Kidney (tissue), 14 donors: ENCODE data around the gene FAM118A. TPM values are rescaled to one million over a fixed set of nuclear protein-coding genes. Genes with fewer than 3 reads are reported as not detected.

Experiments used
- DNase-seq, 5 donors: peaks; one replicate each; pipeline ENCODE4 v3.0.0-alpha.2; 2013 to 2020
- FAIRE-seq: peaks from 2 replicates; lab custom pipeline; 2012; peaks lifted over from hg19 to GRCh38; lab: Jason Lieb, UNC
- H3K27ac ChIP-seq, 2 donors: one replicate each; pipeline ENCODE4 v1.7.0; 2013; ENCODE audit warnings: low read depth in 2 of 2, low read length in 2 of 2, inconsistent platforms in 1 of 2
- H3K27me3 ChIP-seq: one replicate; pipeline ENCODE4 v1.7.1; 2013; ENCODE audit warnings: low read length, inconsistent platforms; ENCODE audit not compliant: control insufficient read depth, insufficient read depth
- H3K36me3 ChIP-seq, 3 donors: one replicate each; pipeline versions ENCODE4 v1.7.0 to v1.7.1; 2013; ENCODE audit warnings: low read length in 3 of 3, control low read depth in 1 of 3, inconsistent platforms in 1 of 3; ENCODE audit not compliant: insufficient read depth in 3 of 3, control insufficient read depth in 2 of 3
- H3K4me1 ChIP-seq, 3 donors: one replicate each; pipeline versions ENCODE4 v1.7.0 to v1.7.1; 2013; ENCODE audit warnings: low read length in 3 of 3, inconsistent platforms in 1 of 3, low read depth in 1 of 3; ENCODE audit not compliant: control insufficient read depth in 2 of 3, insufficient read depth in 2 of 3
- H3K4me3 ChIP-seq, 3 donors: one replicate each; pipeline versions ENCODE4 v1.7.0 to v1.8.1; 2013; ENCODE audit warnings: low read length in 3 of 3, control low read depth in 1 of 3, inconsistent platforms in 1 of 3
- H3K9ac ChIP-seq, 3 donors: one replicate each; pipeline versions ENCODE4 v1.7.0 to v1.7.1; 2013; ENCODE audit warnings: low read length in 3 of 3, control low read depth in 1 of 3, inconsistent platforms in 1 of 3
- H3K9me3 ChIP-seq, 3 donors: one replicate each; pipeline versions ENCODE4 v1.7.0 to v1.7.1; 2013; ENCODE audit warnings: low read length in 3 of 3, control low read depth in 1 of 3, inconsistent platforms in 1 of 3; ENCODE audit not compliant: control insufficient read depth in 2 of 3, insufficient read depth in 1 of 3
- intact Hi-C: fragments of 100-400 bp; cut with DNase I; formaldehyde crosslinking; loops from one replicate; pipeline ENCODE4 v1.11.1; 2022
- polyA plus RNA-seq: library from polyadenylated mRNA; stranded (reverse); fragments of 350-450 nt; fragmentation: Illumina TruSeq; extraction: RNeasy Lipid Tissue Mini Kit (QIAGEN cat#74804); gene quantifications from one replicate; pipeline ENCODE4 v1.2.3, GENCODE V29; 2014; ENCODE audit warnings: low read depth, low replicate concordance; ENCODE audit not compliant: insufficient read depth
- total RNA-seq: library from RNA; stranded (reverse); fragmentation: NEBNext Ultra II Directional; extraction: Animal tissue kit (Norgen Biotek cat#: 25700); gene quantifications from one replicate; pipeline ENCODE4 v1.2.1, GENCODE V29; 2021
- TF ChIP-seq, protein P1 (sequence below): IDR thresholded peaks from 3 replicates; pipeline ENCODE4 v1.5.1; 2012; ENCODE audit warnings: mild to moderate bottlenecking, moderate library complexity, borderline replicate concordance; ENCODE audit not compliant: insufficient read depth; ENCODE audit errors: extremely low read depth
- donor health status: control.
- donor health status: control.
- donor health status: control.
- donor health status: control.
- donor health status: control.
- donor health status: DM: yes; HTN: yes; CAD: no.
- donor health status: Normal renal cell carcinoma (clear cell type).

Gene FAM118A
- total and polyA plus RNA-seq, 2 donors from 2014 or later, result 5.7 to 13.0 TPM

DNA sequence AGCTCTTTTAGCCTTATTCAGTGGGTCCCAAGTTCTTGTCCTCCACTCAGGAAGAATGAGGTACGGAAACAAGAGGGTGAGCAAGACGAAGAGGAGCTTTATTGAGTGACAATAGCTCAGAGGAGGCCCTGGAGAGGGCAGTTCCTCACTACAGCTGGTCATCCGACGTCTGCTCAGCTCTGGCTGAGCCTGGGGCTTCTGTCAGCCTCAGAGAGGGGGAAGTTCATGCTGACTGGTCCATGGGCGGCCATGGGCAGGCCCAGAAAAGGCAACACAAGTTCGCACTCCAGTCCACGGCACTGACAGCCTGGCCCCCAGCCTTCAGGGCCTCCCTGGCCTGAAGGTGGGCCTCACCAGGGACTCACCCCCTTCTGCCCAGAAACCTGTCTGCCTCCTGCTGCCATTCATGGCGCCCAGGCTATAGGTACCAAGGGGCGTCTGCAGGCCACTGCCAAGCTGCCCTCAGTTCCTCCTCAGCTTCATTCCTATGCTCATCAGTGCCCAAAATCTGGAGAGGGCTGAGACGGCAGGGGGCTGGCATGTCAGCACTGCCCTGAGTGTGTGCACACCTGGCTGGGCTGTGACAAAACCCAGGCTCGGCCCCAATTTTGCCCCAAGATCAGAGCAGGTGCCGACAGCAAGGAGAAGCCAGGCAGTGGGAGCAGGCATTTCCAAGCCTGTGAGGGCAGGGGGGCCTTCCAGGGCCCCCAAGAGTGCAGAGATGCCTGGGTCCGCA is 47.4 kb upstream of the FAM118A start:
- Histone ChIP-seq H3K9me3 (no peaks in the 10 kb centered on the region), H3K4me1 (peaks cover 0 to 12% (median 8%) of the 10 kb centered on the region in 3 donors), H3K27ac (no peak overlapping the region), H3K27me3 (no peaks in the 10 kb centered on the region), H3K36me3 (no peaks in the 10 kb centered on the region), H3K9ac (no peak overlapping the region), H3K4me3 (no peak overlapping the region)
- TF ChIP-seq, protein P1, sequence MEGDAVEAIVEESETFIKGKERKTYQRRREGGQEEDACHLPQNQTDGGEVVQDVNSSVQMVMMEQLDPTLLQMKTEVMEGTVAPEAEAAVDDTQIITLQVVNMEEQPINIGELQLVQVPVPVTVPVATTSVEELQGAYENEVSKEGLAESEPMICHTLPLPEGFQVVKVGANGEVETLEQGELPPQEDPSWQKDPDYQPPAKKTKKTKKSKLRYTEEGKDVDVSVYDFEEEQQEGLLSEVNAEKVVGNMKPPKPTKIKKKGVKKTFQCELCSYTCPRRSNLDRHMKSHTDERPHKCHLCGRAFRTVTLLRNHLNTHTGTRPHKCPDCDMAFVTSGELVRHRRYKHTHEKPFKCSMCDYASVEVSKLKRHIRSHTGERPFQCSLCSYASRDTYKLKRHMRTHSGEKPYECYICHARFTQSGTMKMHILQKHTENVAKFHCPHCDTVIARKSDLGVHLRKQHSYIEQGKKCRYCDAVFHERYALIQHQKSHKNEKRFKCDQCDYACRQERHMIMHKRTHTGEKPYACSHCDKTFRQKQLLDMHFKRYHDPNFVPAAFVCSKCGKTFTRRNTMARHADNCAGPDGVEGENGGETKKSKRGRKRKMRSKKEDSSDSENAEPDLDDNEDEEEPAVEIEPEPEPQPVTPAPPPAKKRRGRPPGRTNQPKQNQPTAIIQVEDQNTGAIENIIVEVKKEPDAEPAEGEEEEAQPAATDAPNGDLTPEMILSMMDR, result no peak
- intact Hi-C loops, result no loop called here
- no peak for FAIRE-seq
- no peak for DNase-seq

DNA sequence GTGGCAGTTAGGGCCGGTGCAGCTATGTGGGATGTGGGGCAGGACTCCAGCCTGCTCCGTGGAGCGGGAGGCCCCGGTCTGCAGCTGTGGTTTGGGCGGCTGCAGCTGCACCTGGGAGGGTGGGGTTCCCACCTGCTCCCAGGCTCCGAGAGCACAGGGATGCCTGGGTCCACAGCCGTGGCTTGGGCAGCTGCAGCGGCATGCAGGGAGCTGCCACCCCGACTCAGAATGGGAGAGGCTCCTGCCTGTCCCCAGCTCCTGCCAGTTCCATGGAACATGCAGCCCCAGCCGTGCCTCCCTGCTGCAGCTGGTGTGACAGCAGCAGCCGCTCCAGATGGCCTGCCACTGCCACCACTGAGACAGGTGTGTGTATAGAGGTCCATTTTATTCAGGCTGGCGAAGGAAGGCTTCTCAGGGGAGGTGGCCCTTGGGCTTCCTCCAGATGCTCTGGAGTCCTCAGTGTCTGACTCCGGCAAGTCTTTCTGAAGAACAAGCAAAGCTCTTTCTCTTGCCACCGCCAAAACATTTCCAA is 46.7 kb upstream of the FAM118A start:
- Histone ChIP-seq H3K9ac (peak overlapping the region in 1 of 3 donors; percentile 31), H3K9me3 (no peaks in the 10 kb centered on the region), H3K27me3 (no peaks in the 10 kb centered on the region), H3K27ac (no peak overlapping the region), H3K4me1 (peaks cover 0 to 12% (median 8%) of the 10 kb centered on the region in 3 donors), H3K36me3 (no peaks in the 10 kb centered on the region), H3K4me3 (no peak overlapping the region)
- no peak for DNase-seq
- FAIRE-seq, result no peak
- TF ChIP-seq, protein P1, result no peak
- intact Hi-C loops, result no loop called here

- Histone ChIP-seq H3K9me3 (no peaks in the 10 kb centered on the region), H3K27ac (no peak overlapping the region), H3K9ac (peak overlapping the region in 1 of 3 donors; percentile 31), H3K4me3 (no peak overlapping the region), H3K27me3 (no peaks in the 10 kb centered on the region), H3K4me1 (peaks cover 0 to 12% (median 8%) of the 10 kb centered on the region in 3 donors), H3K36me3 (no peaks in the 10 kb centered on the region)
- FAIRE-seq (no peak), DNase-seq (peak; percentile 70 to 92 (median 76))
- TF ChIP-seq, protein P1, result peak; percentile 73
- intact Hi-C loops, result no loop called here
Measured at GRCh38 chr22:45263463-45264269, 46.1 kb upstream of the FAM118A start.
